B cell (primary cell): Measurements from ENCODE around the gene SCN2B. TPM values are rescaled to one million over a fixed set of nuclear protein-coding genes. Genes with fewer than 3 reads are reported as not detected.

Experiments
- ATAC-seq: fragments of 200-7000 bp; cut with Tn5 transposase; one replicate; pipeline ENCODE4 v1.10.0; 2021; ENCODE audit warnings: low read depth, mild to moderate bottlenecking, moderate number of reproducible peaks, moderate library complexity
- CTCF ChIA-PET: fragments of 350-600 bp; sonication (Branson Sonifier 250); formaldehyde crosslinking; loops from one replicate; lab custom pipeline; 2021; ENCODE audit warnings: antibody characterized with exemption, inconsistent platforms; lab: Charles Lee
- POLR2A ChIA-PET: fragments of 350-600 bp; sonication (Branson Sonifier 250); formaldehyde crosslinking; loops from one replicate; lab custom pipeline; 2021; ENCODE audit warnings: antibody characterized with exemption; lab: Charles Lee
- DNase-seq: peaks from one replicate; pipeline ENCODE4 v3.0.0; 2013
- H2AFZ ChIP-seq: 2 replicates; pipeline ENCODE4 v1.6.1; 2012; ENCODE audit warnings: mild to moderate bottlenecking, low read depth, low read length; ENCODE audit not compliant: insufficient read depth, poor library complexity, severe bottlenecking
- H3K27ac ChIP-seq, 2 donors: 1 replicate in 1 of 2; 2 replicates in 1 of 2; pipeline ENCODE4 v1.5.1; 2012 to 2013; ENCODE audit warnings: low read length in 2 of 2, mild to moderate bottlenecking in 2 of 2, moderate library complexity in 1 of 2
- H3K27me3 ChIP-seq, 4 experiments: fragments of 200-600 bp in 1 of 4; sonication (generic) in 1 of 4; replicated peaks in 1 of 4; 1 replicate in 2 of 4; 2 replicates in 2 of 4; pipeline versions ENCODE4 v1.6.1 to v1.7.0; 2013 to 2016; ENCODE audit warnings: low read length in 3 of 4, mild to moderate bottlenecking in 2 of 4, mixed read lengths in 1 of 4, moderate library complexity in 1 of 4; ENCODE audit not compliant: insufficient read depth in 4 of 4, control insufficient read depth in 3 of 4; ENCODE audit errors: control extremely low read depth in 1 of 4
- H3K36me3 ChIP-seq, 2 experiments: replicated peaks in 1 of 2; 1 replicate in 1 of 2; 2 replicates in 1 of 2; pipeline versions ENCODE4 v1.6.1 to v1.7.1; 2013; ENCODE audit warnings: low read length in 1 of 2; ENCODE audit not compliant: insufficient read depth in 2 of 2, control insufficient read depth in 1 of 2; ENCODE audit errors: control extremely low read depth in 1 of 2, extremely low read depth in 1 of 2
- H3K4me1 ChIP-seq, 2 donors: fragments of 200-600 bp in 1 of 2; sonication (generic) in 1 of 2; 1 replicate in 1 of 2; 2 replicates in 1 of 2; pipeline versions ENCODE4 v1.5.1 to v1.6.1; 2013 to 2017; ENCODE audit warnings: low read length in 2 of 2; ENCODE audit not compliant: control insufficient read depth in 2 of 2, insufficient read depth in 2 of 2
- H3K4me2 ChIP-seq: replicated peaks from 2 replicates; pipeline ENCODE3; 2012; ENCODE audit warnings: mild to moderate bottlenecking, low read depth, low read length; ENCODE audit not compliant: poor library complexity, severe bottlenecking
- H3K4me3 ChIP-seq, 5 experiments: fragments of 200-600 bp in 1 of 5; sonication (generic) in 1 of 5; 1 replicate in 3 of 5; 2 replicates in 2 of 5; pipeline versions ENCODE4 v1.5.1 to v1.7.0; 2011 to 2016; ENCODE audit warnings: low read length in 4 of 5, mild to moderate bottlenecking in 4 of 5, low read depth in 2 of 5, control low read depth in 1 of 5, moderate library complexity in 1 of 5; ENCODE audit not compliant: insufficient read depth in 1 of 5; ENCODE audit errors: control extremely low read depth in 1 of 5, extremely low read depth in 1 of 5
- H3K79me2 ChIP-seq: fragments of 200-600 bp; sonication (generic); one replicate; pipeline ENCODE4 v1.6.0; 2016; ENCODE audit warnings: low read length; ENCODE audit not compliant: control insufficient read depth, insufficient read depth
- H3K9ac ChIP-seq: fragments of 200-600 bp; sonication (generic); 2 replicates; pipeline ENCODE4 v1.6.1; 2017; ENCODE audit warnings: mild to moderate bottlenecking, low read length, moderate library complexity
- H3K9me3 ChIP-seq, 3 donors: one replicate each; pipeline versions ENCODE4 v1.6.1 to v1.7.1; 2013; ENCODE audit warnings: low read length in 2 of 3; ENCODE audit not compliant: control insufficient read depth in 2 of 3, insufficient read depth in 1 of 3; ENCODE audit errors: control extremely low read depth in 1 of 3
- H4K20me1 ChIP-seq: 2 replicates; pipeline ENCODE4 v1.6.0; 2012; ENCODE audit warnings: mild to moderate bottlenecking, low read length; ENCODE audit not compliant: insufficient read depth, control insufficient read depth, poor library complexity, severe bottlenecking
- H3K27ac Mint-ChIP-seq: one replicate; pipeline ENCODE4 v1.8.0; 2021; ENCODE audit warnings: mixed read lengths
- H3K27me3 Mint-ChIP-seq: one replicate; pipeline ENCODE4 v1.8.0; 2021; ENCODE audit warnings: mixed read lengths
- H3K4me1 Mint-ChIP-seq: one replicate; pipeline ENCODE4 v1.8.0; 2021; ENCODE audit warnings: mixed read lengths
- H3K4me3 Mint-ChIP-seq: one replicate; pipeline ENCODE4 v1.8.0; 2021; ENCODE audit warnings: mixed read lengths
- H3K9me3 Mint-ChIP-seq: one replicate; pipeline ENCODE4 v1.8.0; 2022; ENCODE audit warnings: mixed read lengths; ENCODE audit not compliant: insufficient read depth
- EZH2 ChIP-seq: IDR thresholded peaks from 2 replicates; pipeline ENCODE4 v1.6.1; 2012; ENCODE audit warnings: borderline replicate concordance, low read depth, mild to moderate bottlenecking, moderate library complexity, low read length; ENCODE audit not compliant: insufficient read depth, poor library complexity, severe bottlenecking
- WGBS: methylation state at CpG from one replicate; pipeline ENCODE4 v1.1.5; 2013; ENCODE audit warnings: missing lambda C conversion rate; ENCODE audit not compliant: insufficient coverage; 5-methylcytosine and 5-hydroxymethylcytosine counted together
- intact Hi-C: fragments of 100-400 bp; cut with micrococcal nuclease; formaldehyde crosslinking; loops from one replicate; pipeline ENCODE4 v1.10.0; 2022
- polyA plus RNA-seq: library from polyadenylated mRNA; depleted of rRNA; stranded (reverse); fragments of >200 nt; gene quantifications from 2 replicates; pipeline ENCODE4 v1.2.3, GENCODE V29; 2012
- total RNA-seq, 2 donors: library from RNA; stranded (reverse); fragments of 120-200 nt in 1 of 2; gene quantifications; 1 replicate in 1 of 2; 2 replicates in 1 of 2; pipeline versions ENCODE4 v1.2.3 to v1.2.4, GENCODE V29; 2013 to 2022
- TF ChIP-seq, protein P1 (sequence below): fragments of 200-600 bp; IDR thresholded peaks from one replicate; pipeline ENCODE4 v1.8.0; 2022; ENCODE audit warnings: antibody characterized with exemption, mild to moderate bottlenecking

Gene SCN2B
- total and polyA plus RNA-seq, 2 donors (not counting 1 experiment from before 2014, with no cell fraction given) = not detected

GRCh38 chr11:118186346-118187107 is 10.1 kb upstream of the SCN2B start:
- Histone ChIP-seq H3K27me3 (peaks cover 0 to 15% (median 4%) of the 10 kb centered on the region in 4 experiments), H3K9me3 (peaks cover 0 to 4% (median 0%) of the 10 kb centered on the region in 3 donors), H3K9ac (no peak overlapping the region), H4K20me1 (no peaks in the 10 kb centered on the region), H3K79me2 (no peaks in the 10 kb centered on the region), H3K4me2 (no peak overlapping the region), H3K4me3 (no peak overlapping the region), H3K4me1 (no peaks in the 10 kb centered on the region), H2AFZ (no peak overlapping the region), H3K36me3 (no peaks in the 10 kb centered on the region), H3K27ac (no peak overlapping the region)
- CTCF ChIA-PET = interaction anchor here (1.4 to 2.7 kb wide), 4 partner anchors 12 to 302 kb away, joined by 4 to 10 read pairs (median 7); no protein-coding TSS in a partner anchor
- intact Hi-C loops = no loop called here
- WGBS = 33% methylated on average over 2 of the region's 6 CpGs
- Mint-ChIP-seq H3K27me3 (peaks cover 46% of the 10 kb centered on the region), H3K4me1 (no peaks in the 10 kb centered on the region), H3K27ac (no peak overlapping the region), H3K4me3 (no peak overlapping the region), H3K9me3 (peaks cover 2% of the 10 kb centered on the region)
- POLR2A ChIA-PET = no interaction called here
- ATAC-seq (no peak), DNase-seq (no peak)
- TF ChIP-seq EZH2 = no peak
- TF ChIP-seq, protein P1, sequence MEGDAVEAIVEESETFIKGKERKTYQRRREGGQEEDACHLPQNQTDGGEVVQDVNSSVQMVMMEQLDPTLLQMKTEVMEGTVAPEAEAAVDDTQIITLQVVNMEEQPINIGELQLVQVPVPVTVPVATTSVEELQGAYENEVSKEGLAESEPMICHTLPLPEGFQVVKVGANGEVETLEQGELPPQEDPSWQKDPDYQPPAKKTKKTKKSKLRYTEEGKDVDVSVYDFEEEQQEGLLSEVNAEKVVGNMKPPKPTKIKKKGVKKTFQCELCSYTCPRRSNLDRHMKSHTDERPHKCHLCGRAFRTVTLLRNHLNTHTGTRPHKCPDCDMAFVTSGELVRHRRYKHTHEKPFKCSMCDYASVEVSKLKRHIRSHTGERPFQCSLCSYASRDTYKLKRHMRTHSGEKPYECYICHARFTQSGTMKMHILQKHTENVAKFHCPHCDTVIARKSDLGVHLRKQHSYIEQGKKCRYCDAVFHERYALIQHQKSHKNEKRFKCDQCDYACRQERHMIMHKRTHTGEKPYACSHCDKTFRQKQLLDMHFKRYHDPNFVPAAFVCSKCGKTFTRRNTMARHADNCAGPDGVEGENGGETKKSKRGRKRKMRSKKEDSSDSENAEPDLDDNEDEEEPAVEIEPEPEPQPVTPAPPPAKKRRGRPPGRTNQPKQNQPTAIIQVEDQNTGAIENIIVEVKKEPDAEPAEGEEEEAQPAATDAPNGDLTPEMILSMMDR = no peak
